ENCODE results near the gene ETV1.

ETV1 gene

DNA sequence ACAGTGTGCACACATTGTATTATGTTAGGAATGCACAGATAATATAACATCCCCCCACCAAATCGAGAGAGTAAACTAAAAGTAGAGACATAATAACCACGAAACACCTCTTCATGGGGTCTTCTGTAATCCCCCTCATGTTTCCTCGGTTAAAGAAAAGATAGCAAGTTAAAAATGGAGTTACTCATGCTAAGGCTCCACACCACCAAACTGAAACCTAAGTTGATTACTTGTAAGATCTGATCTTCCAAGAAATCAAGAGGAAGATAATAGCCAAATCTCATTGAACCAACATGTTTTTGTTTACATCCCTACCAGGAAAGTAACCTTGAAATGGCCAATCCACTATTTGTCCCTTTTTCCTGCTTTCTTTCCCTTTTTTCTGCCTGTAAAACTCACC is 11.7 kb upstream of the ETV1 start:
- no peaks in the 10 kb centered on the region for H3K4me1 ChIP-seq (ENCODE audit: control insufficient read depth in 1 of 2, insufficient read depth in 2 of 2, low read length in 2 of 2)
- H3K36me3 ChIP-seq (ENCODE audit: control insufficient read depth in 1 of 2, insufficient read depth in 2 of 2, low read length in 2 of 2): no peaks in the 10 kb centered on the region
- H3K27me3 ChIP-seq (ENCODE audit: control insufficient read depth in 1 of 2, insufficient read depth in 2 of 2, low read length in 2 of 2): no peaks in the 10 kb centered on the region
- no peak overlapping the region for H3K27ac ChIP-seq (ENCODE audit: low read depth, low read length)
- no peak overlapping the region for H3K9ac ChIP-seq (ENCODE audit: low read depth in 1 of 2, low read length in 2 of 2)
- H3K4me3 ChIP-seq (ENCODE audit: low read depth in 1 of 2, low read length in 2 of 2): no peak overlapping the region
- H3K9me3 ChIP-seq (ENCODE audit: control insufficient read depth in 1 of 2, low read length in 2 of 2): no peaks in the 10 kb centered on the region

DNA sequence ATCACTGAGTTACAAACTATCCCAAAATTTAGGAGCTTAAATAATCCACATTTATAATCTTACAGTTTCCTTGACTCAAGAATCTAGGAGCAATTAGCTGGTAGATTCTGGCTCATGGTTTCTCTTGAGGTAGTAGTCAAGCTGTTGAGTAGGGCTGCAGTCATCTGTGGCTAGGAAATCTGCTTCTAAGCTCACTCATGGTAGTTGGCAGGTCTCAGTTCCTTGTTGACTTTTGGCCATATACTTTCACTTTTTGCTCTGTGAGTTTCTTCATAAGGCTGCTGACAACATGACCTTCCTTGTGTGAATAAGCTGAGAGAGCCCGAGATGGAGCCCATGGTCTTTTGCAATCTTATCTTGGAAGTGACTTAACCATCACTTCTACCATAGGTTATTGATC is 10.8 kb upstream of the ETV1 start:
- H3K36me3 ChIP-seq (ENCODE audit: control insufficient read depth in 1 of 2, insufficient read depth in 2 of 2, low read length in 2 of 2): no peaks in the 10 kb centered on the region
- no peak overlapping the region for H3K27ac ChIP-seq (ENCODE audit: low read depth, low read length)
- no peaks in the 10 kb centered on the region for H3K4me1 ChIP-seq (ENCODE audit: control insufficient read depth in 1 of 2, insufficient read depth in 2 of 2, low read length in 2 of 2)
- H3K9ac ChIP-seq (ENCODE audit: low read depth in 1 of 2, low read length in 2 of 2): no peak overlapping the region
- H3K9me3 ChIP-seq (ENCODE audit: control insufficient read depth in 1 of 2, low read length in 2 of 2): no peaks in the 10 kb centered on the region
- no peak overlapping the region for H3K4me3 ChIP-seq (ENCODE audit: low read depth in 1 of 2, low read length in 2 of 2)
- H3K27me3 ChIP-seq (ENCODE audit: control insufficient read depth in 1 of 2, insufficient read depth in 2 of 2, low read length in 2 of 2): no peaks in the 10 kb centered on the region

GRCh38 chr7:13998866-13999265 is 9.4 kb upstream of the ETV1 start:
- H3K9ac ChIP-seq (ENCODE audit: low read depth in 1 of 2, low read length in 2 of 2): no peak overlapping the region
- no peak overlapping the region for H3K4me3 ChIP-seq (ENCODE audit: low read depth in 1 of 2, low read length in 2 of 2)
- no peaks in the 10 kb centered on the region for H3K27me3 ChIP-seq (ENCODE audit: control insufficient read depth in 1 of 2, insufficient read depth in 2 of 2, low read length in 2 of 2)
- no peak overlapping the region for H3K27ac ChIP-seq (ENCODE audit: low read depth, low read length)
- no peaks in the 10 kb centered on the region for H3K36me3 ChIP-seq (ENCODE audit: control insufficient read depth in 1 of 2, insufficient read depth in 2 of 2, low read length in 2 of 2)
- H3K9me3 ChIP-seq (ENCODE audit: control insufficient read depth in 1 of 2, low read length in 2 of 2): no peaks in the 10 kb centered on the region
- H3K4me1 ChIP-seq (ENCODE audit: control insufficient read depth in 1 of 2, insufficient read depth in 2 of 2, low read length in 2 of 2): no peaks in the 10 kb centered on the region

DNA sequence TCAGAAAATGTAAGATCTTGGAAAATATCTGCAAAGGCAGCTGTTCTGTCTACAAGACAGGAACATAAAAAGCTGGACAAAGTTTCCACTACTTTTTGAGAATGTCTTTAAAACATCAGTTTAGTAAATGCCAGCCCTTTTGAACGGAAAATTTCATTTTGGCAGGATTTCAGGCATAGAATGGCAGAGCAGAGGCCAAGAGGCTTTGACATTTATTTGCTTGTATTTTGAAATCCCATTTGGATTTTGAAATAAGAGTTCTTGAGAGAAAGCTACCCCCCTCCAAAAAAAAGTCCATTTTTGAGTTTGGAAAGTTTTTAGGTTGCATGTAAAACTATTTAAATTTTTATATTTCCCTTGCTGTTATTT is 3.1 kb upstream of the ETV1 start:
- H3K27me3 ChIP-seq (ENCODE audit: control insufficient read depth in 1 of 2, insufficient read depth in 2 of 2, low read length in 2 of 2): peaks cover 0 to 4% of the 10 kb centered on the region in 2 donors
- no peak overlapping the region for H3K27ac ChIP-seq (ENCODE audit: low read depth, low read length)
- no peak overlapping the region for H3K9ac ChIP-seq (ENCODE audit: low read depth in 1 of 2, low read length in 2 of 2)
- no peaks in the 10 kb centered on the region for H3K9me3 ChIP-seq (ENCODE audit: control insufficient read depth in 1 of 2, low read length in 2 of 2)
- no peaks in the 10 kb centered on the region for H3K36me3 ChIP-seq (ENCODE audit: control insufficient read depth in 1 of 2, insufficient read depth in 2 of 2, low read length in 2 of 2)
- no peak overlapping the region for H3K4me3 ChIP-seq (ENCODE audit: low read depth in 1 of 2, low read length in 2 of 2)
- peaks cover 7 to 30% of the 10 kb centered on the region in 2 donors for H3K4me1 ChIP-seq (ENCODE audit: control insufficient read depth in 1 of 2, insufficient read depth in 2 of 2, low read length in 2 of 2)

GRCh38 chr7:13991791-13992595 is 2.5 kb upstream of the ETV1 start:
- H3K9ac ChIP-seq (ENCODE audit: low read depth in 1 of 2, low read length in 2 of 2): peak overlapping the region in 1 of 2 donors; percentile 48
- H3K36me3 ChIP-seq (ENCODE audit: control insufficient read depth in 1 of 2, insufficient read depth in 2 of 2, low read length in 2 of 2): no peaks in the 10 kb centered on the region
- peaks cover 7 to 30% of the 10 kb centered on the region in 2 donors for H3K4me1 ChIP-seq (ENCODE audit: control insufficient read depth in 1 of 2, insufficient read depth in 2 of 2, low read length in 2 of 2)
- H3K4me3 ChIP-seq (ENCODE audit: low read depth in 1 of 2, low read length in 2 of 2): peak overlapping the region; percentile 89 to 94
- H3K9me3 ChIP-seq (ENCODE audit: control insufficient read depth in 1 of 2, low read length in 2 of 2): no peaks in the 10 kb centered on the region
- H3K27me3 ChIP-seq (ENCODE audit: control insufficient read depth in 1 of 2, insufficient read depth in 2 of 2, low read length in 2 of 2): peaks cover 0 to 4% of the 10 kb centered on the region in 2 donors
- no peak overlapping the region for H3K27ac ChIP-seq (ENCODE audit: low read depth, low read length)

DNA sequence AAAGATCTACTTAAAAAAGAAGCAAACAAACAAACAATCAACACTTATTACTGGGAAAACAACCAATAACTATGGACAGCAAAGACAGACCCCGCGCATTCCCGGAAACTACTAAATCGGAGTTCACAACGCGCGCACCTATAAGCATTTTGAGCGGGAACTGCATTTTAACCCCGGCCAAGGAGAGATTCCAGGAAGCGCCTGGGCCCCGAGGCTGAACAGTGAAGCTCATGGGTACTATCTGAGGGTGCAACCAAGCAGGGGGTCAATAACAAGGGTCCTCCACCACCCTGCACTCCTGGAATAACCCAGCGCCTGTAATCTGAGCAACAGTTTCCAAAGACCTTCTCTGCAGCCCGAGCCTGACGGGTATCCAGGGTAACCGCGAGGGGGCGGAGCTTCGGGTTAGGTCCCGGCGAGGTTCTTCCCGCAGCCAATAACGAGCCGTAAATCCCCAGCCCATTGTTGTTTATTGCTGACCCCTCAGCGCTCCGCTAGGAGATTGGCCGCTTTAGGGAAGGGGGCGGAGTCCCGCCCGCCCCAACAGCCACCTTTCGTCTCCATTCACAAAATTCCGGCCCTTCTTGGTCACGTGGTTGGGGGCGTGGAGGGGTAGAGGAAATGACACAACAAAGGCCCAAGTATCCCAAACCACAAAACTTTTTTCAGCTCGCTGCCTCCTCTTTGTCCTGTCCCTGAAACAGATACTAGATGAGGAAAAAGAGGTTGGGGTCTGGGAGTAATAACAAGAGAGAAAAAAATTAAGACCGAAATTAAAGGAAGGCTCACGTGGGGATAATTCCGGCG is 1.7 kb upstream of the ETV1 start:
- Histone ChIP-seq H3K27me3 (ENCODE audit: control insufficient read depth in 1 of 2, insufficient read depth in 2 of 2, low read length in 2 of 2) (peaks cover 0 to 4% of the 10 kb centered on the region in 2 donors), H3K4me3 (ENCODE audit: low read depth in 1 of 2, low read length in 2 of 2) (peak overlapping the region; percentile 89 to 94), H3K36me3 (ENCODE audit: control insufficient read depth in 1 of 2, insufficient read depth in 2 of 2, low read length in 2 of 2) (no peaks in the 10 kb centered on the region), H3K9me3 (ENCODE audit: control insufficient read depth in 1 of 2, low read length in 2 of 2) (no peaks in the 10 kb centered on the region), H3K27ac (ENCODE audit: low read depth, low read length) (peak overlapping the region; percentile 70), H3K9ac (ENCODE audit: low read depth in 1 of 2, low read length in 2 of 2) (peak overlapping the region; percentile 48 to 63), H3K4me1 (ENCODE audit: control insufficient read depth in 1 of 2, insufficient read depth in 2 of 2, low read length in 2 of 2) (peaks cover 7 to 30% of the 10 kb centered on the region in 2 donors)

GRCh38 chr7:13990319-13990983 is 985 bp upstream of the ETV1 start:
- peaks cover 0 to 4% of the 10 kb centered on the region in 2 donors for H3K27me3 ChIP-seq (ENCODE audit: control insufficient read depth in 1 of 2, insufficient read depth in 2 of 2, low read length in 2 of 2)

GRCh38 chr7:13989949-13990305 is 461 bp upstream of the ETV1 start:
- Histone ChIP-seq H3K27ac (ENCODE audit: low read depth, low read length) (peak overlapping the region; percentile 70), H3K4me1 (ENCODE audit: control insufficient read depth in 1 of 2, insufficient read depth in 2 of 2, low read length in 2 of 2) (peaks cover 7 to 30% of the 10 kb centered on the region in 2 donors), H3K27me3 (ENCODE audit: control insufficient read depth in 1 of 2, insufficient read depth in 2 of 2, low read length in 2 of 2) (peaks cover 0 to 4% of the 10 kb centered on the region in 2 donors), H3K36me3 (ENCODE audit: control insufficient read depth in 1 of 2, insufficient read depth in 2 of 2, low read length in 2 of 2) (no peaks in the 10 kb centered on the region), H3K9me3 (ENCODE audit: control insufficient read depth in 1 of 2, low read length in 2 of 2) (no peaks in the 10 kb centered on the region), H3K4me3 (ENCODE audit: low read depth in 1 of 2, low read length in 2 of 2) (peak overlapping the region; percentile 89 to 94), H3K9ac (ENCODE audit: low read depth in 1 of 2, low read length in 2 of 2) (peak overlapping the region; percentile 48 to 63)

More at GRCh38 chr7:13990319-13990983, 985 bp upstream of the ETV1 start:
- Histone ChIP-seq H3K9ac (ENCODE audit: low read depth in 1 of 2, low read length in 2 of 2) (peak overlapping the region; percentile 48 to 63), H3K27ac (ENCODE audit: low read depth, low read length) (peak overlapping the region; percentile 70), H3K4me1 (ENCODE audit: control insufficient read depth in 1 of 2, insufficient read depth in 2 of 2, low read length in 2 of 2) (peaks cover 7 to 30% of the 10 kb centered on the region in 2 donors), H3K4me3 (ENCODE audit: low read depth in 1 of 2, low read length in 2 of 2) (peak overlapping the region; percentile 89 to 94), H3K36me3 (ENCODE audit: control insufficient read depth in 1 of 2, insufficient read depth in 2 of 2, low read length in 2 of 2) (no peaks in the 10 kb centered on the region), H3K9me3 (ENCODE audit: control insufficient read depth in 1 of 2, low read length in 2 of 2) (no peaks in the 10 kb centered on the region)

DNA sequence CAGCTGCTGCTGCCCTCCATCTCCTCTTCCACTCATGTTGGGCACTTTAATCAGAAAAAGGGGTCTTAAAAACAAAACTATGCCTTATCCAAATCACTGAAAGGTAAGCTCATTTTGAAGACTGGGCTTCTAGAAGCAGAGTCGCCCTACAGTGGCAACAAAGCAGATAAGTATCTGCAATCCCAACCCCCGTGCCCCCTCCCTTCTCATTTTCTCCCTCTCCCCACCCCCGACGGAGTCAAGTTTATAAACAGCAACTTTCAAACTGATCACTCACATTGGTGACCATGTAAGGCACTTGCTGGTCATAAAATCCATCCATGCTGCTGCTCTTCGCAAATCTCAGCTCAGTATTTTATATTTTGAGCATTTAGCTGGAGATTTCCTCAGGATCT is 738 bp downstream of the ETV1 start:
- Histone ChIP-seq H3K9ac (ENCODE audit: low read depth in 1 of 2, low read length in 2 of 2) (no peak overlapping the region), H3K9me3 (ENCODE audit: control insufficient read depth in 1 of 2, low read length in 2 of 2) (no peaks in the 10 kb centered on the region), H3K27ac (ENCODE audit: low read depth, low read length) (no peak overlapping the region), H3K27me3 (ENCODE audit: control insufficient read depth in 1 of 2, insufficient read depth in 2 of 2, low read length in 2 of 2) (peaks cover 0 to 4% of the 10 kb centered on the region in 2 donors), H3K4me1 (ENCODE audit: control insufficient read depth in 1 of 2, insufficient read depth in 2 of 2, low read length in 2 of 2) (peaks cover 7 to 30% of the 10 kb centered on the region in 2 donors), H3K4me3 (ENCODE audit: low read depth in 1 of 2, low read length in 2 of 2) (peak overlapping the region; percentile 89 to 94), H3K36me3 (ENCODE audit: control insufficient read depth in 1 of 2, insufficient read depth in 2 of 2, low read length in 2 of 2) (no peaks in the 10 kb centered on the region)

DNA sequence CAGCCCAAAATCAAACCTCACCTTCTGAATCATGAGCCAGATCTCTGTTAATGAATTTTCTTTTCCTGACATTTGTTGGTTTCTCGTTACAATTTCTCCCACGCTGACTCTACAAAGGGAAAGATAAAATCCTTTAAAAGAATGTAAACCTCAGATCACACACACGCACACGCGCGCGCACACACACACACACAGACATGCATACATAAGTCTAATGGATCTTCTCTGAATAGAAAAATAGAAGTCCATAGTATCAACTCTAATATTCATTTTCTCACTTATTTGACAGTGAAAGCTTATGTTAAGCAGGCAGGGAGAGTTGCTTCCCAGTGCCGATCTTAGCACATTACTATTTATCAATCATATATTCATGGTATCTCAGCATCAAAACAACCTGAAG is 1.4 kb downstream of the ETV1 start:
- Histone ChIP-seq H3K4me3 (ENCODE audit: low read depth in 1 of 2, low read length in 2 of 2) (no peak overlapping the region), H3K27ac (ENCODE audit: low read depth, low read length) (no peak overlapping the region), H3K36me3 (ENCODE audit: control insufficient read depth in 1 of 2, insufficient read depth in 2 of 2, low read length in 2 of 2) (no peaks in the 10 kb centered on the region), H3K9me3 (ENCODE audit: control insufficient read depth in 1 of 2, low read length in 2 of 2) (no peaks in the 10 kb centered on the region), H3K27me3 (ENCODE audit: control insufficient read depth in 1 of 2, insufficient read depth in 2 of 2, low read length in 2 of 2) (peaks cover 0 to 4% of the 10 kb centered on the region in 2 donors), H3K9ac (ENCODE audit: low read depth in 1 of 2, low read length in 2 of 2) (no peak overlapping the region), H3K4me1 (ENCODE audit: control insufficient read depth in 1 of 2, insufficient read depth in 2 of 2, low read length in 2 of 2) (peaks cover 7 to 30% of the 10 kb centered on the region in 2 donors)
